Nephron progenitor cell (in vitro differentiated cells): ENCODE results near the gene SLC39A7.

Experiments
- DNase-seq: peaks from one replicate; pipeline ENCODE4 v3.0.0; 2021
- H3K27ac Mint-ChIP-seq: 2 replicates; pipeline ENCODE4 v1.8.0; 2021; ENCODE audit warnings: mild to moderate bottlenecking, moderate library complexity, mixed read lengths
- H3K27me3 Mint-ChIP-seq: 2 replicates; pipeline ENCODE4 v1.8.0; 2021; ENCODE audit warnings: mild to moderate bottlenecking, low read depth, mixed read lengths; ENCODE audit not compliant: poor library complexity
- H3K36me3 Mint-ChIP-seq: 2 replicates; pipeline ENCODE4 v1.8.0; 2021; ENCODE audit warnings: low read depth, mixed read lengths
- H3K4me1 Mint-ChIP-seq: 2 replicates; pipeline ENCODE4 v1.8.0; 2021; ENCODE audit warnings: mixed read lengths
- H3K4me3 Mint-ChIP-seq: 2 replicates; pipeline ENCODE4 v1.8.0; 2021; ENCODE audit warnings: mild to moderate bottlenecking, moderate library complexity, mixed read lengths
- H3K9me3 Mint-ChIP-seq: 2 replicates; pipeline ENCODE4 v1.8.0; 2021; ENCODE audit warnings: mild to moderate bottlenecking, moderate library complexity, mixed read lengths
- CTCF ChIP-seq: fragments of 200-600 bp; sonication (generic); IDR thresholded peaks from 2 replicates; pipeline ENCODE4 v1.5.0; 2021; ENCODE audit warnings: antibody characterized with exemption

The SLC39A7 gene

DNA sequence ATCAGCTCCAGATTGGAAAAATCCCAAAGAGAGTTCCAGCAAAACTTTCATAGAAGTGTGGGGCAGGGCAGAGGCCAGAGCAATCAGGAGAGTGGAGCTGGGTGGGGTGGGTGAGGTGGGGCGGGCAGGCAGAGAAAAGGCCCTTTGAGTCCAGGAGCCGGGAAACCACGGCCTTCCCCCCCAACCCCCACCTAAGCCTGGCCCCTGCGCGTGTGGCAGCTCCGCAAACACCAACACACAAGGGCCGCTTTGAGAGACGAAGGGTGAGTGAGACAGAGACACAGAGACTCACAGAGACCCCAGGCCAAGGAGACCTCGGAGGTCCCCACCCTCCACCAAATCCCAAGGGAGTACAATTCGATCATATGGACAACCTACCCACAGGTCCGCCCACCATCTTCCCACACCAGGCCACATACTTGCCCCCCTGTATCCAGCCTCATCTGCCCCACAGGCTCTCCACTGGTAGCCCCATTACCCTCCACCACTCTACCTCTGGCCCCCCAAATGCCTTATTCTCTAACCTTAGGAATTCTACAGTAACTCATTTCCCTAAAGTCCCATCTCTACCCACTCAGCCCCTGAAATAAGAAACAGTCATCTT, 10.1 kb upstream of the SLC39A7 start:
- Mint-ChIP-seq H3K4me3 (peak overlapping the region; percentile 64), H3K9me3 (no peaks in the 10 kb centered on the region), H3K27ac (no peak overlapping the region), H3K27me3 (peaks cover 97% of the 10 kb centered on the region), H3K4me1 (peaks cover 47% of the 10 kb centered on the region), H3K36me3 (peaks cover 20% of the 10 kb centered on the region)
- DNase-seq: no peak
- no peak for TF ChIP-seq CTCF

- DNase-seq: peak; percentile 54
- Mint-ChIP-seq H3K36me3 (peaks cover 30% of the 10 kb centered on the region), H3K4me1 (peaks cover 56% of the 10 kb centered on the region), H3K4me3 (peak overlapping the region; percentile 64), H3K27ac (no peak overlapping the region), H3K27me3 (peaks cover 91% of the 10 kb centered on the region), H3K9me3 (no peaks in the 10 kb centered on the region)
- no peak for TF ChIP-seq CTCF
These were observed 9.1 kb upstream of the SLC39A7 start for GRCh38 chr6:33191383-33192104.

GRCh38 chr6:33192105-33192646, 8.5 kb upstream of the SLC39A7 start, which contains the start of gene COL11A2:
TSS of gene COL11A2 (minus strand) at chr6:33192467. CDS start at chr6:33192240, 227 bp downstream.
- Mint-ChIP-seq H3K36me3 (peaks cover 36% of the 10 kb centered on the region), H3K4me1 (peaks cover 60% of the 10 kb centered on the region)

GRCh38 chr6:33192671-33193602, 7.7 kb upstream of the SLC39A7 start:
- peak overlapping the region; percentile 82 for H3K4me3 Mint-ChIP-seq
- no peak for TF ChIP-seq CTCF
- peaks cover 78% of the 10 kb centered on the region for H3K27me3 Mint-ChIP-seq
- DNase-seq: peak; percentile 45
- H3K36me3 Mint-ChIP-seq: peaks cover 37% of the 10 kb centered on the region
- peaks cover 67% of the 10 kb centered on the region for H3K4me1 Mint-ChIP-seq
- no peak overlapping the region for H3K27ac Mint-ChIP-seq
- no peaks in the 10 kb centered on the region for H3K9me3 Mint-ChIP-seq

More at GRCh38 chr6:33192105-33192646, 8.5 kb upstream of the SLC39A7 start, which contains the start of gene COL11A2:
- peaks cover 85% of the 10 kb centered on the region for H3K27me3 Mint-ChIP-seq
- no peaks in the 10 kb centered on the region for H3K9me3 Mint-ChIP-seq
- H3K27ac Mint-ChIP-seq: no peak within 1 kb of the TSS
- no peak for TF ChIP-seq CTCF
- DNase-seq: peak; percentile 45
- H3K4me3 Mint-ChIP-seq: peak within 1 kb of the TSS; percentile 82

GRCh38 chr6:33193619-33194018, 7.0 kb upstream of the SLC39A7 start:
- Mint-ChIP-seq H3K4me1 (peaks cover 74% of the 10 kb centered on the region), H3K27ac (no peak overlapping the region), H3K27me3 (peaks cover 72% of the 10 kb centered on the region), H3K36me3 (peaks cover 37% of the 10 kb centered on the region), H3K9me3 (no peaks in the 10 kb centered on the region), H3K4me3 (peak overlapping the region; percentile 66)
- no peak for TF ChIP-seq CTCF
- DNase-seq: no peak
